NCI-H510A (cell line): ENCODE data around the gene MFSD6L.
"Not testable (repeated sequence)": the region's sequence is repeated elsewhere in the genome, so short reads cannot be mapped to it uniquely, and the experiment has no call there.

Experiments
- DNase-seq: peaks from one replicate; lab custom pipeline; 2025; lab: John Stamatoyannopoulos, UW

Gene MFSD6L

GRCh38 chr17:8826808-8827435 lies 27.8 kb upstream of the MFSD6L start:
- no peak for DNase-seq

GRCh38 chr17:8825802-8826201 lies 26.6 kb upstream of the MFSD6L start:
- DNase-seq, result no peak

DNA sequence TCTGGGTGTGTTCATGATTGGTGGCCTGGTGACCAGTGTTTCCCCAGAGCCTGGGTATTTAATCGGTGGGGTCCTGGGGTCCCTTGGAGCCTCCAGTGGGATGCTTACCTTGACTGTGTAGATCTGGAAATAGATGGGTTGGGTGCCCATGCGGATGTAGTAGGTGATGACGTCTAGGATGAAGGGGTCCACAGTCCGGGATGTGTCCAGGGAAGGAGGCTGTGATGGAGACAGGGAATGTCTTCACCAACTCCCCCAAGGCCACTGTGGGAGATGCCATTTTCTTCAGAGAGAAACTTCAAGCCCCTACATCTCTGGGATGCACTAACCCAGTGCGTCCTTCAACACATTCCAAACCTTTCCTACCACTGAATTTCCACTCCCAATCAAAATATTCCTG lies 24.1 kb upstream of the MFSD6L start:
- no peak for DNase-seq

DNA sequence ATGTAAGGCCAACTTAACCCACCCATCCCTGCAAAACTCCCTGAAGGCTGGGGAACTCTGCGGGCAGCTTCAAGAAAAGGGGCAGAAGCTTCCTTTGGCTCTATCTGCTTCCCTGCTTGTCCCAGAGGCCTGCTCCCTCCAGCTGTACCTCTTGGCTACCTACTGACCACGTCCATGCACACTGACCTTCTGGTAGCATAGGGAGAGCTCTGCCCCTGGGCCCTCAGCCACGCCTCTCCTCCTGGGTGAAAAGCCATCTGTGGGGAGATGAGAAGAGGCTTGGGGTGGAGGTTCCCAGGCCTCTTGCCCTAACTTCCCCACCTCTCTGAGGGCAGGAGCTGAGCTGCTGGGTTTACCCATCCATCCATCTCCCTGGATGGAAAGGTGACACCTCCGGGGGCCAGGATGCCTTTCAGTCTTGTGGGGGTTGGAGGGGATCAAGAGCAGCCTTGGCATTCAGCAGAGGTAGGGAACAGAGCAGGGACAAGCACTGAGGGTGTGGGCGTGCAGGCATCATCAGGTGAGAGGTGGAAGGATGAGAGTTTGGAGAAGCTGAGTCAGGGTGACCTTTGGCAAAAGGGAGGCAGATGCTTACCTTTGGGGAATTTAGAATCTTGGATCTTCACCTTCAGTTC lies 23.4 kb upstream of the MFSD6L start:
- DNase-seq, result no peak

DNA sequence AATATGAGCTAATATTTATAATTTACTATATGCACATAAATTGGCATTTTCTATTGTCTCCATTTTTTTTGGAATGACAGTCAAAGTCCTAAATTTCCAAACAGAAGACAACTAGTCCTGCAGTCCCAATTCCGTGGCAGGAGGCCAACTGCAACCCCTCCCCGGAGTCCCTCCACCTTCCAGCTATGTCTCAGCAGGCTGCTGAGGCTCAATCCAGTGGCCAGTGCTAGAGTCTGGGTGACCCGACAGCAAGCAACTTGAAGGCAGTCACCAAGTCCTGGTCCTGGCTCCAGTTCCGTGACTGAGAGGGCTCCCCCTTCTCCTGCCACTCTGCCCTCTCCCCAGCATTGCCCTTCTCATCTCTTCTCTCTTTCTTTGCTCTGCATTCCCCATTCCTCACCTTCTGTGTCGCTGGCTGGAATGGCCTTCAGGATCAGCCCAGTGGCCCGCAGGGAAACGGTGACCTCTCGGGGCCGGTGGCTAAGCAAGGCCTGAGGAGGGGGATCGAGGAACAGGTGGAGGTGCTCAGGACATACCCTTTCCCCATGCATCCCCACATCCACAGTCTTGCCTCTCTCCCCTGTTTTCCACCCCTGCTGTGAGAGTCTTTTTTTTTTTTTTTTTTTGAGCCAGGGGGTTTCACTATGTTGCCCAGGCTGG lies 22.4 kb upstream of the MFSD6L start:
- no peak for DNase-seq

- no peak for DNase-seq
Measured at GRCh38 chr17:8820311-8821010, 21.3 kb upstream of the MFSD6L start.

GRCh38 chr17:8818654-8819330 lies 19.6 kb upstream of the MFSD6L start:
- no peak for DNase-seq

DNA sequence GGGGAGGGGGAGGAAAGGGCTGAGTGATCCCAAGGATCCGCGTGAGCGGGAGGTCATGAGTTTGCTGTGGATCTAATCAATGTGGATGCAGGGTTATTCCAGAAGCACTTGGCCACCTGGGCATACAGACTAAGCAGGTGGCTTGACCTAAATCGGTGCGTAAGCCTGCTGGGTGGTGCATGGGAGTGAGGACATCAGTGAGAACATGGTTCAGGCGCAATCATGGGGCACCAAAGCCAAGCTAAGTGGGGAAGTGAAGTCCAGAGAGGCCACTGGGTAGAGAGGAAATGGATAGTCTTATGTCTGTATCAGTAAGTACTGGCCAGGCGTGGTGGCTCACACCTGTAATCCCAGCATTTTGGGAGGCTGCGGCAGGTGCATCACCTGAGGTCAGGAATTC lies 18.9 kb upstream of the MFSD6L start:
- no peak for DNase-seq

- DNase-seq, result no peak
Measured at GRCh38 chr17:8806926-8807550, 7.9 kb upstream of the MFSD6L start.

DNA sequence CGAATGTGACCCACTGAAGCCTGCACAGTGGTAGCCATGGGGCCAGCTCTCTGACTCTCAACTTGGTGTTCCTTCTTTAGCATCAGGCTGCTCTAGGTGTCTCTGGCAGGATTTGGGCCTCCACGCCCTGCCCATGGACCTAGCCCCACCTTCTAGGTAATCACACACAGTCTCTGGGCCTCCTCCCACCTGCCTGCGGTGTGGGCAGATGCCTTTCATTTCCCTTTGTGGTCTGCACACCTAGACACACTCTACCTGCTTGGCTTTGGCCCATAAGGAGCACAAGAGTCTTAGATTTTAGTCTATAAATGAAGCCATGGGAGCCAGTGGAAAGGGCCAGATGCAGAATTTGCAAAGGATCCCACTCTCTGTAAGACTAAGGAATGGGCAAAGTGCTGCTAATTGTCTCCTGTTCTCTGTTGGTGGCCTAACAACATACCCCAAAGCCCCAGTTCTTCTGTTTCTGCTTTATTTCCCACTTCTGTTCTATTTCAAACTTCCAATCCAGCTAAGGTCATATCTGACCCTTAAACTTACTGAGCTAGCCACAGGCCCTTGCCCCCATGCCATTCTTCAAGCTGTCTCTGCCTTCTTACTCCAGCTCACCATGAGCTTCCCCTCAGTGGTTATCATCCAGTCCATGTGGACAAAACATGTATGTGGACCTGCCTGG lies 7.2 kb upstream of the MFSD6L start:
- DNase-seq, result no peak

- DNase-seq, result not testable (repeated sequence)
Measured at GRCh38 chr17:8805396-8805795, 6.2 kb upstream of the MFSD6L start.

GRCh38 chr17:8803531-8804420 lies 4.6 kb upstream of the MFSD6L start:
- no peak for DNase-seq

DNA sequence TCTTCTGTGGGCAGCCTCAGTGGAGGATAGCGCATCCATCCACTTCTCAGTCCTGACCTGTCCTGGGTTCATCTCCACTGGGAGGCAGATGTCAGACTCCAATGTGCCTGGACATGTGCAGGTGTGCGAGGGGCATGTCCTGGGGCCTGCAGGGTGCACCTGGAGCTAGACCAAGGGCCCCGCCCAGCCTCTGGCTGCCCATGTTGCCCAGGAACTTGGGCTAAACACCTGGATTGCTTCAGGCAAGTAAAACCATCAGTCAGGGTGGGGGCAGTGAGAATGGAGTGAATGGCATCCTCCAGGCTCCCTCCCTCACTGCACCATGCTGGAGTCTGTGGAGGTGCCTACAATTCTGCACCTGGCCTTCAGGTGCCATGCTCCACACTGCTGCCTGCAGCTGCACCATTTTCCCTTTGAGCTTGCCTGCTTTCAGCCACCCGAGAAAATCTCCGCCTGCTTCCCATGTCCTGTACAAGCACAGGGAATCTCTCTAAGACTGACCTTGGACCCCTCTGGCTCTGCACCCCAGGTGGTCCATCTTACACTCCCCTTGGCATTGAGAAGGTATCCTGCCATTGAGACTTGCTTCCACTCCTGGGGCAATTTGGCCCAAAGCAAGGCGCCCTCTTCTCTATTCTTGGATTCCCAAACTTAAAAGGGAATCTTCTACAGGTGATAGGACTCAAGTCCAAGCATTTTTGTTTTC lies 2.1 kb upstream of the MFSD6L start:
- no peak for DNase-seq

- DNase-seq, result no peak
Measured at GRCh38 chr17:8800656-8801055, 1.5 kb upstream of the MFSD6L start.

GRCh38 chr17:8799570-8800212 lies 526 bp upstream of the MFSD6L start:
- DNase-seq, result no peak

DNA sequence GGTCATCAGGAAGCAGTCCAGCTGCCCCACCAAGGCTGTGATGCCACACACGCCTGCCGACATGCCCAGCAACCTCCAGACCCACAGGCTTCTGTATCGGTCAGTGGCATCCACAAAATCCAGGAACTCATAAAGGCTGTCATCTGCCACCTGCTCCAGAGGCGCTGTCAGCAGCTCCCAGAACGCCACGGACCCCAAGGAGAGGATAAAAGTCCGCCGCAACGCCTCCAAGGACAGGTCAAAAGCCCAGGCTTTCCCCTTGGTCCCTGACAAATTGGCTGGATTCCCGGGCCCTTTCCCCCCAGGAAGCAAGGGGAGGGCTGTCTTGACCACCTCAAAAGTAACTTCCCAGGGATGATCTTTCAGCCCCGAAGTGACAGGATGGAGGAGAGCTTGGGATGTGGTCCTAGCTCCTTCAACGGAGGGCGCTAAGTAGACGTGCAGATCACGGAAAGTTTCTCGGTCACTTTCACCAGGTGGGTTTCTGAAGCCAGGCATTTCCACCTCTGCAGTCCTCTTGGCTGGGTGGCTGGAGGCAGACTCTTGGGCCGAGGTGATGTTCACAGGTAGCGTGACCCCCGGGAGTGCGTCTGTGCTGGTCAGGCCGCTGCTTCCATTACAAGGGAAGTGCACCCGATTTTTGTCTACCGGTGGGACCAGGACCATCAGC lies 854 bp downstream of the MFSD6L start:
- DNase-seq, result no peak

GRCh38 chr17:8797621-8798175 lies 1.5 kb downstream of the MFSD6L start:
- no peak for DNase-seq

GRCh38 chr17:8794636-8795035 lies 4.5 kb downstream of the MFSD6L start:
- no peak for DNase-seq
